Upper lobe of left lung (tissue), 4 donors: ENCODE results near the gene GOT1.

ENCODE experiments used
- EP300 ChIP-seq, 4 donors: sonication (generic); formaldehyde crosslinking; IDR thresholded peaks; one replicate each; pipeline ENCODE4 v1.5.1; 2017; ENCODE audit warnings: antibody characterized with exemption in 4 of 4, control low read depth in 2 of 4
- TF ChIP-seq, protein P1 (sequence below), 6 experiments: fragments of 450-650 bp in 4 of 6; fragments of 200-600 bp in 2 of 6; sonication (generic) in 2 of 6; IDR thresholded peaks; one replicate each; pipeline ENCODE4 v1.5.1; 2016 to 2019; ENCODE audit warnings: antibody characterized with exemption in 6 of 6

DNA sequence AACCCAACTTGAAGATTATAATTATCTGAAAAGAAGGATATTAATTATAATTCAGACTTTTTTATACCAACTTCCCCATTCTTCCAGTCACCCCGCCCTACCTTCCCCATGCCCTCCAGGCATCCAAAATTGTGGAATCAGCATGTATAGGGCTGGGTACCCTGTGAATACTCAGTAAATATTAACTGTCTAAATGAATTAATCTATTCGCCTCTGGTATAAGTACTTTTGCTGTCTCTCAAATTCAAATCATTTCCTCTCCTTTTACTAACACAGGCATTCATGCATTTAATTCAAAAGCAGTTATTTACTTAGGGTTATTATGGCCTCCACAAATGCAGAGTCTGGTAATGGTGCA lies 26.5 kb upstream of the GOT1 start:
- TF ChIP-seq, protein P1, sequence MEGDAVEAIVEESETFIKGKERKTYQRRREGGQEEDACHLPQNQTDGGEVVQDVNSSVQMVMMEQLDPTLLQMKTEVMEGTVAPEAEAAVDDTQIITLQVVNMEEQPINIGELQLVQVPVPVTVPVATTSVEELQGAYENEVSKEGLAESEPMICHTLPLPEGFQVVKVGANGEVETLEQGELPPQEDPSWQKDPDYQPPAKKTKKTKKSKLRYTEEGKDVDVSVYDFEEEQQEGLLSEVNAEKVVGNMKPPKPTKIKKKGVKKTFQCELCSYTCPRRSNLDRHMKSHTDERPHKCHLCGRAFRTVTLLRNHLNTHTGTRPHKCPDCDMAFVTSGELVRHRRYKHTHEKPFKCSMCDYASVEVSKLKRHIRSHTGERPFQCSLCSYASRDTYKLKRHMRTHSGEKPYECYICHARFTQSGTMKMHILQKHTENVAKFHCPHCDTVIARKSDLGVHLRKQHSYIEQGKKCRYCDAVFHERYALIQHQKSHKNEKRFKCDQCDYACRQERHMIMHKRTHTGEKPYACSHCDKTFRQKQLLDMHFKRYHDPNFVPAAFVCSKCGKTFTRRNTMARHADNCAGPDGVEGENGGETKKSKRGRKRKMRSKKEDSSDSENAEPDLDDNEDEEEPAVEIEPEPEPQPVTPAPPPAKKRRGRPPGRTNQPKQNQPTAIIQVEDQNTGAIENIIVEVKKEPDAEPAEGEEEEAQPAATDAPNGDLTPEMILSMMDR (IDR thresholded peaks at IDR 0.05), result no peak
- no peak for TF ChIP-seq EP300 (IDR thresholded peaks at IDR 0.05)
